ENCODE results near the gene CCDC77.

- no peak for TF ChIP-seq CTCF (IDR thresholded peaks at IDR 0.05)
- no peak for TF ChIP-seq POLR2A (IDR thresholded peaks at IDR 0.05)
These were observed 45.0 kb upstream of the CCDC77 start for GRCh38 chr12:356276-356988.

Data from vagina (tissue), 2 donors.